Hypothalamus (tissue), 51 donors: Measurements from ENCODE around the gene APOL1.
"Not testable (repeated sequence)": the region's sequence is repeated elsewhere in the genome, so short reads cannot be mapped to it uniquely, and the experiment has no call there.

Experiments used
- DNase-seq, 51 donors: peaks; one replicate each; lab custom pipeline; 2025; lab: John Stamatoyannopoulos, UW

The APOL1 gene

DNA sequence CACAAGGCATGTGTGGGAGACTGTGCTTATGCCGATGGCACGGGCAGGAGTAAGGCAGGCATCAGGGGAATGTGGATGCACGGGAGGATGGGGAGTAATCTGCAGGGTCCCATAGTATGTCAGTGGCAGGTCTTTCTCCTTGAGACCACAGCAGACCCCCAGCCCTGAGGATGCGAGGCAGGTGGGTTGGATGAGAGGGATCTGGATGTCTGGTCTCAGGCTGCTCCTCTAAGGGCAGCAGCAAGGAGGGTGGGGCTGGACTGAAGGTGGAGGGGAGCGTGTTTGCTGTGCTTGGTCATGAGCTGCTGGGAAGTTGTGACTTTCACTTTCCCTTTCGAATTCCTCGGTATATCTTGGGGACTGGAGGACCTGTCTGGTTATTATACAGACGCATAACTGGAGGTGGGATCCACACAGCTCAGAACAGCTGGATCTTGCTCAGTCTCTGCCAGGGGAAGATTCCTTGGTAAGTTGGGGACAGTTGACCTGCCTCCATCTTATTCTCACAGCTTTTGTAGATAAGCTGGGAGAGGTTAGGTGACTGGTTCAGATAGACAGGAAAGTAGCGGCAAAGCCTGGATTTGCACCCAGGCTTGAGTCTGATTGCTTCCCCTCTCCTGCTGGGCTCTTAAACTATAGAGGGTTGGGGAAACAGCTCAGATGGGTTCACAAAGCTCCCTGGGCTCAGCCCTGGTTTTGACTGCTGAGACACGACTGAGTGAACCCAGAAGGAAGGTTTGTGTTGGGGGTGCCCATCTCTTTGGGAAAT is at the start of gene APOL1:
TSS of gene APOL1 (plus strand) at position 380 of the 769 bp plus-strand sequence. CDS start 1,823 bp downstream, outside the sequence.
- DNase-seq, result peak in 1 of 51 donors; percentile 6

DNA sequence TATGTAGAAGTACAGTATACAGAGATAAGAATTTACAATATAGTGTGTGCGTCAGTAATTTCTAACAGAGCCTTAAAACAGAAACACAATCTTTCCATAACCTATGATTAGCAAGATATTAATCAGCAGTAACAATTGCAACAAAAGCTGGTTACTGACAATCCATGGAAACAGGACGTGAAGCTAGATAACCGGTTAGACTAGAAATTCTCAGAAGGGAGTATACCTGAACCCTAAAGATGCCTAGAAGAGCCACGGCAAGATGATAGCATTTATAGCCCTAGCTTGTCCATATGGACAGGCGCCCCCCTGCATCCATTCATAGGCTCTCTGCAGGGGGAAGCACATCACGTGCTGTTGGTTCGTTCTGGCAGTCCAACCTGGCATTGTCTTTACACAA is 49.5 kb upstream of the APOL1 start:
- not testable (repeated sequence) for DNase-seq

DNA sequence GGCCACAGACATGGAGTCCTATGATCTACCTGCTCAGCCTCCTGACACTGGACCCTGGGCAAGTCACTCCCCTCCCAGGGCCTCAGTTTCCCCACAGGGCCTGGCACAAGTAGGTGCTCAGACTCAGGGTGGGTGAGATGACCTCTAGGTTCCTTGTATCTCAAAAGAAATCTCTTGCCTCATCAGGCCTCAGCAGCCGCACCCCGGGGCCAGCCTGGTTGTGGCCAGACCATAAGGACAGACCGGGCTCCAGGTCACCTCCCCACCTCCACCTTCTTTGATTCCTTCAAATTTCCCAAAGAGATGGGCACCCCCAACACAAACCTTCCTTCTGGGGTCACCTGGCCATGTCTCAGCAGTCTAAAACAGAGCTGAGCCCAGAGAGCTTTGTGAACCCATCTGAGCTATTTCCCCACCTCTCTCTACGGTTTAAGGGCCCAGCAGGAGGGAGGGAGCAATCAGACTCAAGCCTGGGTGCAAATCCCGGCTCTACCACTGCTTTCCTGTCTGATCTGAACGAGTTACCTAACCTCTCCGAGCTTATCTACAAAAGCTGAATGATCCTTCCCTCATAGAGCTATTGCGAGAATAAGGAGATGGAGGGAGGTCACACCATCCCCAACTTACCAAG is 48.8 kb upstream of the APOL1 start:
- no peak for DNase-seq

DNA sequence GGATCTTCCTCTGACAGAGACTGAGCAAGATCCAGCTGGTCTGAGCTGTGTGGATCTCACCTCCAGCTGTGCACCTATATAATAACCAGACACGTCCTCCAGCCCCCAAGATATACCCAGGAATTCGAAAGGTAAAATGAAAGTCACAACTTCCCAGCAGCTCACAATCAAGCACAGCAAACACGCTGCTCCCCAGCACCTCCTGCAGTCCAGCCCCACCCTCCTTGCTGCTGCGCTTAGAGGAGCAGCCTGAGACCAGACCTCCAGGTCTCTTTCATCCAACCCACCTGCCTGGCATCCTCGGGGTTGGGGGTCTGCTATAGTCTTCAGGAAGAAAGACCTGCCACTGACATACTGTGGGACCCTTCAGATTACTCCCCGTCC is 48.3 kb upstream of the APOL1 start:
- no peak for DNase-seq

GRCh38 chr22:36205573-36205972 is 47.4 kb upstream of the APOL1 start:
- not testable (repeated sequence) for DNase-seq

DNA sequence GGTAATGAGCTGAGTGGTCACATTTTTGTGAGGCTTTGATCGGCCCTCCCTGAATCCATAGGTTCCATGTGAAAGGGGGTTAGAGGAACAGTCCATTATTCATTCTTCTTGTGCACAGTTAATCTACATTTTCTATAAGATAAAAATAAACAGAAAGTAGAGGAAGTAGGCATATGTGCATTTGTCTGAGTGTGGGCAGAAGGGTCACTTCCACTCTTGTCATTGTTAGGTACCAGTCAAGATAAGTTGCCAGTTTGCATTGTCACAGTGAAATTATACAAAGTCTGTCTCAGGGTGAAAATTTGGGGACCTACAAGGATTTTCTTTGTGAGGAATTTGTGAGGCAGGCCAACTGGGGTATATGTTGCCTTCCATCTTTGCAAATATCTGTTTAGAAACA is 46.7 kb upstream of the APOL1 start:
- DNase-seq, result no peak

DNA sequence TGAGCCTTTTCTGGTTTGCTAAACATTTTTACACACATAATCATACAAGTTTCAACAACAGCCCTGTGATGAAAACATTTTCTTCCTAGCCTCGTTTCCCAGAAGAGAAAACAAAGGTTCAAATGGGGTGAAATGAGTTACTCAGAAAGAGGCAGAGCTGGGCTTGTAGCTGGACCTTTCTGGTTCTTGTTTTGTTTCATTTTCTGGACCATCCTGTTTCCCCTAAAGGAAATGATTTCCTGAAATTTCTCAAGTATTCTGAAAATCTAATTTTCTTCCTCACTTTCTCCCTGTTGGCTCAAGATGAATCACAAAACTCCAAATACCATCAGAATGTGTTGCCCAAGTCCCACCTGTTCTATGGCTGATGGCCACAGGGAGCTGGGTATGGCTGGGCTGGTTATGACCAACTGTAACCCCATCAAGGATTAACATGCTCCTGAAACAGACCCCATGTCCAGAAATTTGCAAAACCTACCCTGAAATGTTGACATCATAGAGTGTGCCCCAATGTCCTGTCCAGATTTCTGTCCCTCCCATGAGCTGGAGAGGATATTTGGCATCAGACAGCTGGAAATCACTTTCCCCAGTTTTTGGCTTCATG is 44.7 kb upstream of the APOL1 start:
- no peak for DNase-seq

DNA sequence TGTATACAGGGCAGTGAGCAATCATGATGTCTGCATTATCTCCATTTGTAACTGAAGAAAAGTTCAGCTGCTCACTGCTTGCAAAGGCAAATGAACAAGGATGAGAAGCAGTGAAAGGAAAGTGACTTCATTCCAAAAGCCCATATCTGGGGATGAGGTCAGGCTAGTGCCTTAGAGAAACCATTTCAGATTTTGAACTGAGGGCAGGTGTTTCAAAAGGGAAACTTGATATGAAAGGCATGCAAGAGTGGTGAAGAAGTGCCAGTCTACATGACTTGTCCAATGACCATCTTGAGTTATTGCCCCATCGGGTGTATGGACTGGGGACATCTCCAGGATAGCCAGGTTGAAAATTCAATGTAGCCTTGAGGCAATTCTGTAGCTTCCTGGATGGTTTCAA is 44.0 kb upstream of the APOL1 start:
- no peak for DNase-seq

- DNase-seq, result not testable (repeated sequence)
Measured at GRCh38 chr22:36209488-36209908, 43.4 kb upstream of the APOL1 start.

DNA sequence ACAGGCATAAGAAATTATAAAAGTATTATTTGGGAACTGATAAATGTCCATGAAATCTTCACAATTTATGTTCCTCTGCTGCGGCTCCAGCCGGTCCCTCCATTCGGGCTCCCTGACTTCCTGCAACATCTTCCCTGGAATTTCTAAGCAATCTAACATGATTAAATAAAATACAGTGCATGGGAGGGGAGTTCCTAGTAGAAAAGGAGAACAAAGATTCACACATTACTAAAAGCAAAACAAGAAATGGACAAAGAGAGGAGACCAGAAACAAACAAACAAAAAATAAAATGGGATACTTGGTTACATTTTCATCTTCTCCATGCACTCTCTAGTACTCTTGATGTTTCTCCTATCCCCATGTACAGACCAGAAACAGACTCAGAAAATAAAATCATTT is 42.7 kb upstream of the APOL1 start:
- no peak for DNase-seq

- peak in 1 of 51 donors; percentile 19 for DNase-seq
Measured at GRCh38 chr22:36211237-36211861, 41.6 kb upstream of the APOL1 start.

DNA sequence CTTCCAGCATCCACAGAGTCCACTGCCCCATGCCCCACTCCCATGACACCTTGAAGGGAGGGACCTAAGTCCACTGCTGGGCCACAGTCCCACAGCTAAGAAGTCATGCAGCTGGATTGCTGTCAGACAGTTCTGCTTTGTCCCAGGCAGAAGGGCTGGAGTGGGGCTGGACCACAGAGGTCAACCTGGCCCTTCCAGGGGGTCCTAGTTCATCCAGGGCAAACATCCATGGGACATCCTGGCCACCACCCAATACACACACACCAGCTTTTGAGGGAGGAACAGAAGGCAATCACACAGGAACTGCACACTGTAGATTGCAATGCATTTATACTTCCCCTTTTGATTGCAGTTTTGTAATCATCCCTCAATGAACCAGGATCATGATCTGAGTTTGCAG is 40.0 kb upstream of the APOL1 start:
- no peak for DNase-seq

DNA sequence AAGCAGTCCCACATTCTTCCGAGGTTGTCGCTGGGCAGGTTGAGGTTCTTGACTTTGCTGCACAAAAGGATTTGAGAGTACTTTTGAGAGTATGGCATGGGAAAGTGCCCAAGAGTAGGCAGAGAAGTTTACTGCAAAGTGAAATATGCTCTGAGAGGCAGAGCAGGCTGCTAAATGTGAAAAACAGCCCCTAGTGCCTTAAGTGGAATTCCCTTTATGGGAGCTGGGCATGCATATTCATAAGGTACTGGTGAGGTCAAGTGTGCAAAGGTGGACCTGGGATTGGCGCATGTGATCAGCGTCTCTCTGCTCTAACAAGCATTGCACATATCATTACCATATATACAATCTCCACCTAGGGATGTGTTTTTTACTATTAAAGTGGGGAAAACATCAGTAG is 39.3 kb upstream of the APOL1 start:
- no peak for DNase-seq

DNA sequence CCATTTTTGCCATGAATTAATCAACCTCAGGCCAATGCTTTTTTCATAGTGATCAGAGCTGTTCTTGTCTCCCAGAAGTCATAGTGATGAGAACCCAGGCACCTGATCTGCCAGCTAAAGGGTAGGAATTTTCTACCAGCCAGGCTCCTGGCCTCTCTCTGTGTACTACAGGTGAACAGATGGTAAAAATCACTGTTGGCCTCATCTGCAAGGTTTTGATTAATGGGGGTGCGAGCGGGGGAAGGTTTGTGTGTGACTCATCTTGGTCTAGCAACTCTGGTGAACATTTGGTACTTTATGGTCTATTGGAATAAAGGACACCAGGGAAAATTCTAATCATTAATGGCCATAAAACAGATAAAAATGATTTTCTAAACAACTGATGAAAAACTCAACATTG is 37.0 kb upstream of the APOL1 start:
- DNase-seq, result no peak

GRCh38 chr22:36218648-36219193 is 34.2 kb upstream of the APOL1 start:
- DNase-seq, result no peak

GRCh38 chr22:36220451-36220921 is 32.4 kb upstream of the APOL1 start:
- no peak for DNase-seq

DNA sequence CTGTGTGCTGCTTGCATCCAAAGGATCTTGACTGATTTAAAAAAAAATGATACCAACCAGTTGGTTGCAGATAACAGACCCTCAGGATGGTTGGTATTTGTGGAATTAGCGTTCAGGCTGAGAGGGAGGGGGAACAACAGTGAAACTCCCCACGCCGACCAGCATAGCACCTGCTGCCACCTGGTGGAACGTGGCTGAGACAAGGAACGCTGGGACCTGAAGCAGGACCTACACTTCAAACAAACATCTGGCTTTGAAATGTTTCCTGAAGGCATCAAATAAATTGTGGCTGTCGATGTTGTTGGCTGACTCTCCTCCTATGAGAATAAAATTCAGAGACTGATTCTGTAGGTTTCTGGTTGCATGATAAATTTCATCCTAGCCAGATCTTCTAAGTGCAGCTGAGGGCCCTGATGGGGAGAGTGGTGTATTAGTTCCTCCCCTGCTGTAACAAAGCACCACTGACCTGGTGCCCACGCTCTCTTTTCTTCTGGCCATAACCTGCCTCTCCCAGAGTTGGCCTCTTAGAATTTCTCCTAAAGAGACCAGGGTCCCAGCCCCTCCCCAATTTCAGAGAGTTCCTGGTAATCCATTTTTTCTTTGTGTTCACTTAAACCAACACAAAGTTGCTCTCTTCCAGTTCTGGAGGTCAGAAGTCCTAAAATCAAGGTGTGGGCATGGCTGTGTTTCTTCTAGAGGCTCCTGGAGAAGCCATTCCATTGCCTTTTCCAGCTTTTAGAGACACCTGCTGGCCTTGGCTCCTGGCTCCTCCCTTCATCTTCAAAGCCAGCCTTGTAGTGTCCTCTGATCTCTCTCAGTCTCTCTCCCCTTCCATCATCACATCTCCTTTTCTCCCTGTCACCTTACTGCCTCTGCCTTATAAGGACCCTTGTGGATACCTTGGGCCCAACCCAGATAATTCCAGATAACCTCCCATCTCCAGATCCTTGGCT is 30.9 kb upstream of the APOL1 start:
- DNase-seq, result peak in 20 of 51 donors; percentile 11 to 60 (median 26)

DNA sequence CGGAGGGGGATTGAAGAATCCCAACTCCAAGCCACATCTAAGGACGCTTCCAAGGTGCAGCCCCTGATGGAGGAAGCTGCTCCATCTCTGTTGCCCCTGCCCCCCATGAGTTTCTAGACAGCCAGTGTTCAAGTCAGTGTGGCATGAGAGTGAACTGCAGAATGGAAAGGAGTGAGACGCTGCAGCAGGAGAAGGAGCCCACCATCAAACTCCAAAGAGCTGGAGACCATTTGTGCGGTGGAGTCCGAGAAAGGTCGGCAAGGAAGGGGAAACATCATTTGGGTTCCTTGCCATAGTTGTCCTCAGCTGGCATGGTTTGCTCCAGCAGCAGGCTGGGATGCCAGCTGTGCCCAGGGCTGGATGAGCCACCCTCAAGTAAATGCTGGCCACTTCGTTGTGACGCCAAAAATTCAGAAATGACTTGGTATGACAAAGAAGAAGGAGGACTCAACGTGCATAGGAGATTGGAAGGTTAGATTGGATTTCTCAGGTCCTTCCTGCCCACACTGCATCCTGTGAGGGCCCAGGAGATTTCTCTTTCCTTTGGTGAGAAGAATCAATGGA is 30.0 kb upstream of the APOL1 start:
- DNase-seq, result no peak

DNA sequence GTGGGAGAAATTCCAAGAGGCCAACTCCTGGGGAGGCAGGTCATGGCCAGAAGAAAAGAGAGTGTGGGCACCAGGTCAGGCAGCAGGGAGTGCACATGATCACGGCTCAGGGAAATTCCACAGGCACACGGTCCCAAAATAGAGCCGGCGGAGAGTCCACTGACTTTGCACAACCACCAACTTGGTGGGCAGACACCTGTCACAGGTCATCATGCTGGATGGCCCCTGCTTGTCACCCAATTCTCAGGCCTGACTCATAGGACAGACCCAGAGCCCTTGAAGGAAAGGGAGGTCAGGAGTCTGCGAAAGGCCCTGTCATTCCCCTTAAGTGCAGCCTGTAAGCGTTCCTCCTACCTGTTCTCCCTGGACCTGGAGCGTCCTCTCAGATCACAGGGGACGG is 29.4 kb upstream of the APOL1 start:
- DNase-seq, result no peak

GRCh38 chr22:36224245-36224644 is 28.7 kb upstream of the APOL1 start:
- DNase-seq, result no peak
